Pancreas (tissue), 10 donors: ENCODE results near the gene IGLON5. TPM values are rescaled to one million over a fixed set of nuclear protein-coding genes. Genes with fewer than 3 reads are reported as not detected.

Source experiments
- ATAC-seq, 4 donors: fragments of 200-7000 bp; cut with Tn5 transposase; one replicate each; pipeline versions ENCODE4 v1.8.0 to v1.9.1; 2020; ENCODE audit warnings: mild to moderate bottlenecking in 4 of 4, moderate library complexity in 4 of 4
- DNase-seq, 6 donors: peaks; one replicate each; pipeline ENCODE4 v3.0.0-alpha.2; 2020
- FAIRE-seq: peaks from 2 replicates; lab custom pipeline; 2012; peaks lifted over from hg19 to GRCh38; lab: Jason Lieb, UNC
- H3K27ac ChIP-seq, 4 donors: fragments of 200-600 bp; sonication (generic); 1 replicate in 3 of 4; 2 replicates in 1 of 4; pipeline versions ENCODE4 v1.5.0 to v1.8.0; 2020
- H3K27me3 ChIP-seq, 4 donors: fragments of 200-600 bp; one replicate each; pipeline ENCODE4 v1.8.0; 2021
- H3K36me3 ChIP-seq, 3 donors: fragments of 200-600 bp; sonication (generic) in 1 of 3; one replicate each; pipeline versions ENCODE4 v1.5.0 to v1.8.0; 2020 to 2021
- H3K4me1 ChIP-seq, 3 donors: fragments of 200-600 bp; one replicate each; pipeline ENCODE4 v1.8.0; 2021
- H3K4me3 ChIP-seq, 4 donors: fragments of 200-600 bp; sonication (generic) in 2 of 4; one replicate each; pipeline versions ENCODE4 v1.5.0 to v1.8.0; 2020 to 2021
- H3K9me3 ChIP-seq, 4 donors: fragments of 200-600 bp; one replicate each; pipeline ENCODE4 v1.8.0; 2021
- WGBS, 2 donors: extraction: QIAGEN DNeasy Blood & Tissue Kit; methylation state at CpG; one replicate each; pipeline ENCODE4 v1.1.7; 2013; 5-methylcytosine and 5-hydroxymethylcytosine counted together
- intact Hi-C, 3 donors: fragments of 100-400 bp; cut with DNase I; formaldehyde crosslinking; loops; one replicate each; pipeline versions ENCODE4 v1.11.1 to v1.14.2; 2022
- polyA plus RNA-seq, 2 donors: library from polyadenylated mRNA; stranded (reverse); fragments of 200-250 nt; gene quantifications; one replicate each; pipeline ENCODE4 v1.2.3, GENCODE V29; 2013
- total RNA-seq, 6 donors: library from RNA; stranded (reverse); fragmentation: NEBNext Ultra II Directional in 4 of 6; extraction: Animal tissue kit (Norgen Biotek cat#: 25700) in 4 of 6; gene quantifications; one replicate each; pipeline versions ENCODE4 v1.2.1 to v1.2.4, GENCODE V29; 2021 to 2023
- TF ChIP-seq, protein P1 (sequence below), 4 donors: fragments of 200-600 bp; sonication (generic) in 3 of 4; IDR thresholded peaks; one replicate each; pipeline versions ENCODE4 v1.5.0 to v1.8.0; 2021; ENCODE audit warnings: antibody characterized with exemption in 4 of 4
- donor health status: healthy with polysubstance abuse.
- donor health status: DM: no; HTN: no; CAD: no; lungs with moderate emphysema.
- donor health status: DM: no; HTN: no; CAD: no.
- donor health status: control.
- donor health status: control.
- donor health status: Bipolar disorder and iron deficiency.
- donor health status: DM: yes; HTN: yes; CAD: no.
- donor health status: DM: no; HTN: no; CAD: no.
- donor health status: DM: no; HTN: no; CAD: no.
- donor health status: DM: yes; HTN: yes; CAD: no.

The IGLON5 gene
- total and polyA plus RNA-seq, 8 donors, result 0.06 to 0.09 (median 0.07) TPM; not detected in 4

DNA sequence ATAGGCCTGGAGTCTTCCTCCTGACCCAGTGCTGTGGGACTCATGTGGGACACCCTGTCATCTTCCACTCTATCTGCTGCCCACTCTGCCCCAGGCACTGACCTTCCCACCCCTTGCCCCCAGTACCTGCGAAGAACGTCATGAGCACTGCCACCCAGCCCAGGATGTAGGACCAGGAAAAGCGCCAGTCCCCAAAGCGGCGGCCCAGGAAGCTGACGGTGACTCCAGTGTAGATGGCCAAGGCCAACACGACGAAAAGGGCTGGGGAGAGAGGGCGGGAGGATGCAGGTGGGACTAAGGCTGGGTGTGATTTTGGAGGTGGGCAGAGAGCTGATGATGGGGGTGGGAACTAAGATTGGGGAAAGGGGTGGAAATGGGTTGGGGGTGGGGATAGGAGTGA, 68.9 kb downstream of the IGLON5 start:
- FAIRE-seq (no peak), ATAC-seq (no peak), DNase-seq (no peak)
- intact Hi-C loops, result no loop called here
- no peak overlapping the region for H3K4me3 ChIP-seq
- no peaks in the 10 kb centered on the region for H3K9me3 ChIP-seq
- no peaks in the 10 kb centered on the region for H3K4me1 ChIP-seq
- TF ChIP-seq, protein P1, sequence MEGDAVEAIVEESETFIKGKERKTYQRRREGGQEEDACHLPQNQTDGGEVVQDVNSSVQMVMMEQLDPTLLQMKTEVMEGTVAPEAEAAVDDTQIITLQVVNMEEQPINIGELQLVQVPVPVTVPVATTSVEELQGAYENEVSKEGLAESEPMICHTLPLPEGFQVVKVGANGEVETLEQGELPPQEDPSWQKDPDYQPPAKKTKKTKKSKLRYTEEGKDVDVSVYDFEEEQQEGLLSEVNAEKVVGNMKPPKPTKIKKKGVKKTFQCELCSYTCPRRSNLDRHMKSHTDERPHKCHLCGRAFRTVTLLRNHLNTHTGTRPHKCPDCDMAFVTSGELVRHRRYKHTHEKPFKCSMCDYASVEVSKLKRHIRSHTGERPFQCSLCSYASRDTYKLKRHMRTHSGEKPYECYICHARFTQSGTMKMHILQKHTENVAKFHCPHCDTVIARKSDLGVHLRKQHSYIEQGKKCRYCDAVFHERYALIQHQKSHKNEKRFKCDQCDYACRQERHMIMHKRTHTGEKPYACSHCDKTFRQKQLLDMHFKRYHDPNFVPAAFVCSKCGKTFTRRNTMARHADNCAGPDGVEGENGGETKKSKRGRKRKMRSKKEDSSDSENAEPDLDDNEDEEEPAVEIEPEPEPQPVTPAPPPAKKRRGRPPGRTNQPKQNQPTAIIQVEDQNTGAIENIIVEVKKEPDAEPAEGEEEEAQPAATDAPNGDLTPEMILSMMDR (IDR thresholded peaks at IDR 0.05), result no peak
- H3K36me3 ChIP-seq, result no peaks in the 10 kb centered on the region
- no peaks in the 10 kb centered on the region for H3K27me3 ChIP-seq
- WGBS, 2 donors, result 80 to 82% methylated on average over 9 of the region's 9 CpGs
- H3K27ac ChIP-seq, result no peak overlapping the region

Other genes with a start within 250 kb of the IGLON5 start
- 1 to 10 TPM in 4 of 6 donors, under 1 TPM in 1, not detected in 1; 0.59 to 5.3 (median 1.3) TPM for gene KLK13, start 246.6 kb upstream of the IGLON5 start, total RNA-seq
- gene KLK13, start 246.6 kb upstream of the IGLON5 start, polyA plus RNA-seq, result 1 to 10 TPM; 2.8 to 6.4 TPM
- gene KLK14, start 228.8 kb upstream of the IGLON5 start, total RNA-seq, result under 1 TPM in 3 of 6 donors, not detected in 3; 0.20 to 0.32 (median 0.31) TPM
- under 1 TPM; 0.61 to 0.77 TPM for gene KLK14, start 228.8 kb upstream of the IGLON5 start, polyA plus RNA-seq
- gene CTU1, start 203.2 kb upstream of the IGLON5 start, total RNA-seq, result 1 to 10 TPM; 2.9 to 8.2 (median 4.0) TPM
- 1 to 10 TPM; 1.4 to 3.2 TPM for gene CTU1, start 203.2 kb upstream of the IGLON5 start, polyA plus RNA-seq
- gene SIGLEC9, start 186.7 kb upstream of the IGLON5 start, total RNA-seq, result 1 to 10 TPM in 3 of 6 donors, under 1 TPM in 3; 0.19 to 4.1 (median 1.2) TPM
- 1 to 10 TPM in 1 of 2 donors, under 1 TPM in 1; 0.80 to 1.0 TPM for gene SIGLEC9, start 186.7 kb upstream of the IGLON5 start, polyA plus RNA-seq
- 1 to 10 TPM in 2 of 6 donors, under 1 TPM in 4; 0.12 to 3.0 (median 0.45) TPM for gene SIGLEC7, start 169.3 kb upstream of the IGLON5 start, total RNA-seq
- gene SIGLEC7, start 169.3 kb upstream of the IGLON5 start, polyA plus RNA-seq, result under 1 TPM; 0.12 to 0.23 TPM
- 1 to 10 TPM in 3 of 6 donors, under 1 TPM in 3; 0.28 to 6.3 (median 1.5) TPM for gene CD33, start 86.6 kb upstream of the IGLON5 start, total RNA-seq
- gene CD33, start 86.6 kb upstream of the IGLON5 start, polyA plus RNA-seq, result under 1 TPM; 0.61 to 0.75 TPM
- gene SIGLECL1, start 60.6 kb upstream of the IGLON5 start, total RNA-seq, result not detected
- gene SIGLECL1, start 60.6 kb upstream of the IGLON5 start, polyA plus RNA-seq, result not detected
- gene VSIG10L, start 30.5 kb downstream of the IGLON5 start, total RNA-seq, result 1 to 10 TPM in 1 of 6 donors, under 1 TPM in 4, not detected in 1; 0.16 to 1.1 (median 0.35) TPM
- gene VSIG10L, start 30.5 kb downstream of the IGLON5 start, polyA plus RNA-seq, result under 1 TPM; 0.94 to 0.99 TPM
- 10 to 100 TPM; 34.0 to 50.2 (median 45.0) TPM for gene ETFB, start 54.7 kb downstream of the IGLON5 start, total RNA-seq
- gene ETFB, start 54.7 kb downstream of the IGLON5 start, polyA plus RNA-seq, result 10 to 100 TPM; 56.3 to 77.4 TPM
- 1 to 10 TPM in 1 of 6 donors, under 1 TPM in 4, not detected in 1; 0.46 to 1.5 (median 0.61) TPM for gene CLDND2, start 57.4 kb downstream of the IGLON5 start, total RNA-seq
- 1 to 10 TPM; 4.3 to 7.7 TPM for gene CLDND2, start 57.4 kb downstream of the IGLON5 start, polyA plus RNA-seq
- 1 to 10 TPM in 3 of 6 donors, under 1 TPM in 1, not detected in 2; 0.98 to 2.1 (median 1.3) TPM for gene NKG7, start 61.0 kb downstream of the IGLON5 start, total RNA-seq
- under 1 TPM; 0.56 to 0.80 TPM for gene NKG7, start 61.0 kb downstream of the IGLON5 start, polyA plus RNA-seq
- gene LIM2, start 76.3 kb downstream of the IGLON5 start, total RNA-seq, result not detected
- gene LIM2, start 76.3 kb downstream of the IGLON5 start, polyA plus RNA-seq, result not detected
- gene C19orf84, start 78.9 kb downstream of the IGLON5 start, total RNA-seq, result not detected
- gene C19orf84, start 78.9 kb downstream of the IGLON5 start, polyA plus RNA-seq, result not detected
- 10 to 100 TPM in 1 of 6 donors, 1 to 10 TPM in 3, under 1 TPM in 2; 0.08 to 10.1 (median 2.8) TPM for gene SIGLEC10, start 106.0 kb downstream of the IGLON5 start, total RNA-seq
- under 1 TPM; 0.52 to 0.53 TPM for gene SIGLEC10, start 106.0 kb downstream of the IGLON5 start, polyA plus RNA-seq
- gene SIGLEC8, start 146.8 kb downstream of the IGLON5 start, total RNA-seq, result 1 to 10 TPM in 1 of 6 donors, under 1 TPM in 3, not detected in 2; 0.12 to 3.8 (median 0.23) TPM
- under 1 TPM; 0.07 to 0.19 TPM for gene SIGLEC8, start 146.8 kb downstream of the IGLON5 start, polyA plus RNA-seq
- gene CEACAM18, start 166.9 kb downstream of the IGLON5 start, total RNA-seq, result not detected
- not detected for gene CEACAM18, start 166.9 kb downstream of the IGLON5 start, polyA plus RNA-seq
- gene SIGLEC12, start 190.2 kb downstream of the IGLON5 start, total RNA-seq, result under 1 TPM in 3 of 6 donors, not detected in 3; 0.12 to 0.19 (median 0.14) TPM
- gene SIGLEC12, start 190.2 kb downstream of the IGLON5 start, polyA plus RNA-seq, result not detected
- gene SIGLEC6, start 220.0 kb downstream of the IGLON5 start, total RNA-seq, result under 1 TPM in 3 of 6 donors, not detected in 3; 0.16 to 0.67 (median 0.31) TPM
- under 1 TPM in 1 of 2 donors, not detected in 1; 0.21 TPM for gene SIGLEC6, start 220.0 kb downstream of the IGLON5 start, polyA plus RNA-seq